Glomerular endothelial cell (primary cell): ENCODE data around the gene HIVEP3. TPM values are rescaled to one million over a fixed set of nuclear protein-coding genes. Genes with fewer than 3 reads are reported as not detected.

ENCODE experiments used
- DNase-seq: peaks from one replicate; pipeline ENCODE4 v3.0.0-alpha.2; 2011; ENCODE audit warnings: low read depth, low spot score; ENCODE audit errors: extremely low read depth
- total RNA-seq: library from RNA; depleted of rRNA; stranded (reverse); fragments of >200 nt; gene quantifications from 2 replicates; pipeline ENCODE4 v1.2.3, GENCODE V29; 2015

The HIVEP3 gene
- total RNA-seq, 1 donor from 2014 or later: 7.6 TPM

DNA sequence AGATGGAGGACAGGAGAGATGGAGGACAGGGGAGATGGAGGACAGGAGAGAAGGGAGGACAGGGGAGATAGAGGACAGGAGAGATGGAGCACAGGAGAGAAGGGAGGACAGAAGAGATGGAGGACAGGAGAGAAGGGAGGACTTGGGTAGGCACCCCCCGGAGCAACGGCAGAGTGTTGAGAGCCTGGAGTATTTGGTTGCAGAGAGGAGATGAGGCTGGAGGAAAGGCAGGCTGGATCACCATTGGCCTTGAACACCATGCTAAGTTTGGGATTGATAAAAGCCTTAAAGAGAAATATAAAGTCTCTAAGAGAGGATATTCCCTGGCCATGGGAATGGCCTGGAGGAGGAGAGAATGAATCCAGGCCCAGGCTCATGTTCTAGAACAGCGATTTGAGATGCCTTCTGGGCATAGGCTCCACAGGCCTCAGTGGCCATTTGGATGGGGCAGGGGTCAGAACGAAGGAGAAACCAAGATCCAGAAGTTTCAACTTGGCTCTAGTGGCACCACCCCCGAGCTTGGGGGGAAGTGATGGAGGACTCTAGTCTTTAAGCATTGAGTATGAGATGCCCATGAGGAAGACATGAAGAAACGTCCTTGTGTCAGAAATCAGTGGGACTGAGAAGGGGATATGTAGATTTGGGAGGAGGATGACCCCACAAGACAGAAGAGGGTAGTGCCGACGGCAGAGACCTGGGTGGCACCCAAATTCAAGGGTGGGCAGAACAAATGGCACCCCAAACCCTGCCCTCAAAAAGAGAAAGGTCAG, 386.3 kb downstream of the HIVEP3 start:
- no peak for DNase-seq

DNA sequence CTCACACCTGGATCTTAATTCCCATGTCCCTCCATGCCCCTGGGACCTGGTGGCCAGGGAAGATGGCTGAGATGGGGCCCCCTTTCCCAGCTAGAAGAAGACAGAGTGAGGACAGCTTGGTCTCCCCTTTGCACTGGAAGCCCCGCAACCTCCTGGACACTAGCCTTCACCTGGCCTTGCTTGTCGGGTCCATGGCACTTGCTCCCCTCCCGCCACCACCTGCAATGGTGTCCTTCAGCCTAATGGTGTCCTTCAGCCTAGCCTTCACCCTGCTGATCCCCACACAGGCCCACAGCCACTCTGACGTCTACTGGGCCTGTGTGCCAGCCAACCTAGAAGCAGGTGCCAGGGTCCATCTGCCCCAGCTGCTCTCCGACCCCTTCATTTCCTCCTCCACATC, 388.3 kb downstream of the HIVEP3 start:
- DNase-seq: no peak

DNA sequence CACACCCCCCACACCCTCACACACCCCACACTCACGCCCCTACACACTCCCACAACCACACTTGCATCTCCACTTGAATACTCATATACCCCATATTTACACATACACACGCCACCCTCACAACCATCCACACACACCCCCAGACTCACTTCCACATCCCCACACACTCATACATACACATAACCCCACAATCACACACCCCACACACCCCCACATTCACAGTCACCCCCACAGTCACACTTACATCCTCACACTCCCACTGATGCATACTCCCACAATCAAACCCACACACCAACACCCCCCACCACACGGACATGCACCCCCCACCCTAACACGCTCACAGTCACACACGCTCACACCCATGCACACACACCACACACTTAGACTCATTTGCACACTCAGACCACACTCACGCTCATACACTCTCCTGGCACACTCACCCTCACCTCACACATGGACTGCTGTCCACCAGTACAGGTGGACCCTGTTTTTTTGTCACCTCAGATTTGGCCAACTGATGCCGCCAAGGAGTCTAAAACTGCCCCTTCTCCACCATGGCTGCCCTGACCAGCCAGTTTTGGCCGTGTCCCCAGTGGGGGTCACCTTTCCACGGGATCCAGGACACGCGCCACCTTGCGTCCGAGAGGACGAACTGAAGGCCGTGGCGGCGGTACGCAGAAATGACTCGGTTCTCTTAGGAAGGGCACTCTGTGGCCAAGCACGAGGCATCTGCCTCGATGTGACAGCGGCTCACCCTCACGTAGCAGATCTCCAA, 388.9 kb downstream of the HIVEP3 start:
- no peak for DNase-seq

DNA sequence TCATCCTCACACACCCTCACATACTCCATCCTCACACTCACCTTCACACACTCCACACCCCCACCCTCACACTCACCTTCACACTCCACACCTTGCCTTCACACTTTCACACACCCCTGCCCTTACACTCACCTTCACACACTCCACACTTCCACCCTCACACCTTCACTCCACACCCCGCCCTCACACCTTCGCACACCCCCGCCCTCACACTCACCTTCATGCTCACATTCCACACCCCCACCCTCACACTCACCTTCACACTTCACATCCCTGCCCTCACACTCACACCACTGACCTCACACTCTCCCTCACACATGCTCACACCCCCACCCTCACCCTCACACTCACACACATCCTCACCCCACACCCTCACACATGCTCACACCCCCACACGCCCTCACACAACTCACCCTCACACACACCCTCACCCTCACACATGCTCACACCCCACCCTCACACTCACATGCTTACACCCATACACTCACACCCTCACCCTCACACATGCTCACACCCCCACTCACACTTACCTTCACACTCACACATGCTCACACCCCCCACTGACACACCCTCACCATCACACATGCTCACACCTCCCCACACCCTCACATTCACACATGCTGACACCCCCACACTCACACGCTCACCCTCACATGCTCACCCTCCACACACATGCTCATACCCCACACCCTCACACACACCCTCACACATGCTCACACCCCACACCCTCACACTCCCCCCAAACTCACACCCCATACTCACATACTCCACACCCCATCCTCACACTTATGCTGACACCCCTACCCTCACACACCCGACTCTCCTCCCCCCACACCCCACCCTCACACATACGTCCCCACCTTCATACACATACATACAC, 389.8 kb downstream of the HIVEP3 start:
- no peak for DNase-seq

DNA sequence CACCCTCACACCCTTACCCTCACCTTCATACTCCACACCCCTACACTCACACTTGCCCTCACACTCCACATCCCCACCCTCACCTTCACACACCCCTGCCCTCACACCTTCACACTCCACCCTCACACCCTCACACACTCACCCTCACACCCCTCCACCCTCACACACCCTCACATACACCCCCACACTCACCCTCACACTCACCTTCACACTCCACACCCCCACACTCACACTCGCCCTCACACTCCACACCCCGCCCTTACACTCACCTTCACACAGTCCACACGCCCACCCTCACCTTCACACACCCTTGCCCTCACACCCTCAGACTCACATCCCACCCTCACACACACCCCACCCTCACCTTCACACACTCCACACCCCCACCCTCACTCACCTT, 390.6 kb downstream of the HIVEP3 start:
- DNase-seq: no peak

DNA sequence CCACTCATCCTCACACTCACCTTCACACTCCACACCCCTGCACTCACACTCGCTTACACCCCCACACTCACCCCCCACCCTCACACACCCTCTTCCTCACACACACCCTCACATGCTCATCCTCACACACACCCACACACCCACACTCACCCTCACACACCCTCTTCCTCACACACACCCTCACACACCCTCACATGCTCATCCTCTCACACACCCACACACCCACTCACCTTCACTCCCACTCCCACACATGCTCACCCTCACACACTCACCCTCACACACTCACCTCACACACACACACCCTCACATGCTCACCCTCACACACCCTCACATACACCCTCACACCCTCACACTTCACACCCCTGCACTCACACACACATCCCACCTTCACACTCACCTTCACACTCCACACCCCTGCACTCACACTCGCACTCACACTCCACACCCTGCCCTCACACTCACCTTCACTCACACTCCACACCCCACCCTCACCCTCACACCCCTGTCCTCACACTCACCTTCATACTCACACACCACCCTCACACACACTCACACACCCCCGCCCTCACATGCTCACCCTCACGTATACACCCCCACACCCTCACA, 391.7 kb downstream of the HIVEP3 start:
- no peak for DNase-seq

DNA sequence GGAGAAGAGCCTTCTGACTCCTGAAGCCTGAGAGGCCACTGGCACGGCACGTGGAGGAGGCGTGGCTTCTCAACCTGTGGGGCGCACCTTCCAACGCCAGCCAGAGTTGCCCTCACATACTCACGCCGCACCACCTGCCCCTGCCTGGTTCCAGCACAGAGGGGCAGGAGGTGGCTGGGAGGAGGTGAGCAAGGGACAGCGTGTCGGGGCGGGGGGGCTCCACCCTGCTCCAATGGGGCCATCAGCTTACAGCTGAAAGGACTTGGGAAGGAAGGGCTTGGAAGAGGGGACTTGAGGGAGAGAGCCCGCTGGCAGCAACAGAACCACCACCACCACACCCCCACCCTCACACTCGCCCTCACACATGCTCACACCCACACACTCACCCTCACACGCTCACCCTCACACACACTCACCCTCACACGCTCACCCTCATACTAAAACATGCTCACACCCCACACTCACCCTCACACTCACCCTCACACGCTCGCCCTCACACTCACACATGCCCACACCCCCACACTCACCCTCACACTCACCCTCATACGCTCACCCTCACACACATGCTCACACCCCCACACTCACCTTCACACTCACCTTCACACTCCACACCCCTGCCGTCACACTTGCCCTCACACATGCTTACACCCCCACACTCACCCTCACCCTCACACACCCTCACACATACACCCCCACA, 392.7 kb downstream of the HIVEP3 start:
- DNase-seq: no peak

DNA sequence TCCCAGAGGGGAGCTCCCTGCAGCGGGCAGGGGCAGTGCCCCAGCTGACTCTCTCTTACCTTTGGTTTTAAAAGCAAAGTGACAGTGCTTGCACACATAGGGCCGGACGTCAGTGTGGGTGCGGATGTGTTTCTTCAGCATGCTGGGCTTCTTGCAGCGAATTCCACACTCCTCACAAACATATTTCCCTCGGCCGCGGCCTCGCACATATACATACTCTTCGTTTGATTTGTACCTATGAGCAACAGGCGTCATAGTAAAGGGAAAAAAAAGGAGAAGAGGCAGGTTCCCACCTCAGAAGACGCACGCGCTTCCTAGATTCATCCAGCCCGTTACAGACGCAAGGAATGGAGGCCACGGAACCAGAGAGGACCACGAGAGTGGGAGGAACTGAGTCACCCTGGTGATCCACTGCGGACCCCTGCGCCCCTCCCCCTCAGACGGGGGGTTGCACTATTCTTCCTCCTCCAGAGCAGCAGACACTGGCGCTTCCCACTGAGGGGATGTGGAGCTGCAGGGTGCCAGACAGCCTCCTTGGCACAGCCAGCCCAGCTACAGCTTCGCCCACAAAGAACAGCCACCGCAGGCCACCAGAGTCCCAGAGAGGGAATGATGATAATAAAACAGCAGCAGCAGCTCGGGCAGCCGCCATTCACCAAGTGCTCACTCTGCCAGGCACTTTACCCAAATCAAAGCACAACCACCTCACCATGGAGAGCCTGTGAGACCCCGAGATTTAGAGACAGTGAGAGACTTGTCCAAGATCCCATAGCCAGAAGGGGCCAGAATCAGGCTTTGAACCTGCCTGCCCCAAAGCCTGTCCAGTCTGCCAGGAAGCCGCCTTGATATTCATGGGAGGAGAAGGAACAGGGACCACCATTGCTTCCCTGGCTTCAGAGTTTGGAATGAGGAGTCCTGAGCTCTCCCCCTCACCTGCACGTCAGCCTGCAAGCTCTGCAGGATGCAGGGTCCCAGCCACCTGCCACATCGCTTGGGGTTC, 393.7 kb downstream of the HIVEP3 start:
- DNase-seq: no peak

DNA sequence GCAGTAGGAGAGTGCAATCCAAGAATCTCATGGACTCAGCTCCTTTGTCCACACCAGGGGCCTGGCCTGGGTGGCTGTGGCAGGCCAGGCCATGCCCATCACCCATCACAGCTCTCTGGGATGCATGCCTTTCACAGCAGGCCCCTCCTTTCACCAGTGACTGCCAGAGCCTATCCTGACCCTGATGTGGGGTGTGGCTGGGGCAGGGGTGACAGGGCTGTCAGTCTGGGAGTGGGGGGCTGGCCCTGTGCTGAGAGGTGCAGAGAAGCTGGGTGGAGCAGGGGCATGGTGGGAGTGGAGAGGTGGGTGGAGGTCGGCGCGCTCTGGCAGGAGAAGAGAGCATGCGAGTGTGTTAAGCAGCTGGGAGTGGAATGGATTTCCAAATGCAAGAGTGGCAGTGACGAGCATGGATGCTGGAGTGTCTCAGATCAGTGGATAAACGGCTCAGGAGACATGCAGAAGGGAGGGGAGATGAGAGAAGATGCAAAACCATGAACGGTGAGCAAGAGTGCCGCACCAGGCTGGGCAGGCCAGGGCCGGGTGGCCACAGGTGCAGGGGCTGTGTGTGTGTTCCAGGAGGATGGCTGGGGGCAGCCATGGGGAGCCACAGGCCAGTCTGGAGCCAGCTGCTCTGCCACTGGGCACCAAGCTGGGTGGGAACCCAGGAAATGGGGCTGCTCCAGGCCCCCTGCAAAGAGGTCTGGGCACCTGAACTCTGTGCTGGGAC, 394.6 kb downstream of the HIVEP3 start:
- DNase-seq: no peak

DNA sequence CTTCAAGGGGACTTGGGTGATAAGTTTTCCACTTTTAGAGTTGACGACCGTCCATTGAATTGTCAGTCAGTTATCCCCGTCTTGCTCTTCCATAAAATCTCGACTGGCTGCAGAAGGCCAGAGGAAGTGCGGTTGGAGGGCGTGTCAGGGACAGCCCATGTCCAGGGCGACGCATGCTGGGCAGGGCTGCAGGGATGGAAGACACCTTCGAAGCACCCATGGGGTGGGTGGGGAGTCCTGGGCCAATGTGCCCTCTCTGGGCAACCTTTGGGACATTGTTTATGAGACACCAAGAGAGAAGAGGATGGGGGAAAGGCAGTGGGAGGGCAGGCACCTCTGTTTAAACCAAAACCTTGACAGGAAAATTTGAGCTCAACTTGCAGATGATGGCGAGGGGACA, 395.7 kb downstream of the HIVEP3 start:
- no peak for DNase-seq

DNA sequence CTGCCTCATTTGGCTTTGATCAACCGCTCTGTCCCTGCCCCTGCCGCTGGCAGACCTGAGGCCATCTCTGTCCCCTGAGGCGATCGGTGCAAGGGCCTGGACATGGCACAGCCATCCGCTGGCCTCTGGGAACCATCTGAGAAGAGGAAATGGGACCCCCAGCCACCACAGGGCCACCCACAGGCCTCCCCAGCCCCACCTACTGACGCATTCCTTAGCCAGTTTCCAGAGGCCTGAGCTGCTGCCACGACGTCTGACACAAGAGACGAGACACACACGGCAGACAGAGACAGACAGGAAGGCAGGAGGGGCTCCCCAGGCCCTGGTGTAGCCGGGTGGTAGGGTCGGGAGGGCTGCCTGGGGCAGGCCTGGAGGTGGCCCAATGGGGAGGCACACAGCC, 397.0 kb downstream of the HIVEP3 start:
- DNase-seq: no peak

DNA sequence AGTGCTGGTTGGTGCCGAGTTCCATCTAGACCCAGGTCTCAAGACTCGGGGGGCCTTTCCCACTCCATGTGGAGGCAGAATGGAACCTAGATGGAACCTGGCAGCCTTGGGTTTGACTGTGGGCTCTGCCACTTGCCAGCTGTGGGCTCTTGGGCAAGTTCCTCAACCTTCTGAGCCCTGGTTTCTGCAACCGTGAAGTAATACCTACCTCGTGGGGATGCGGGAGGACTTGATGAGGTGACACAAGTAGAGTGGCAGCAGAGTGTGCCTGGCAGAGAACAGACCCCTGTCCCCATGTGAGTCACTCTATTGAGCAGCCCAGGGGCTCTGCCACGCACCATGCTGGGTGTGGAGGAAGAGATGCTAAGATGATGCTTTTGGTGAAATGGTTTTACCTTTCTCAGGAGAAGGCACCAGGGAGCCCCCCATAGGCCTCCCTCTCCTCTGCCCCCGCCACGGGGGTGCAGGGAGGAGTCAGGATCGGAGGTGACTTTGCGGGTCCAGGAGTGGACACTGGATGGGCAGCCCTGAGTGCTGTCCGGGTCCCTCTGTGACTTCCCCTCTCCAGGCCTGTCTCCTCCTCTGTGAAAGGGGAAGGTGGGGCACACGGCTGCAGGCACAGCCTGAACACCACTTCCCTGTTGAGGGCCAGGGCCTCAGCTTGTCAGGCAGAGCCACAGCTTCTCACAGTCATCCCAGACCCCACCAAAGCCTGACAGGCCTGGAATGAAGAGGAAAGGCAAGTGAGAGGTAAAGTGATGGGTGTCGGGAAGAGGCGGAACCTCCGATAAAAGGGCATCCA, 397.6 kb downstream of the HIVEP3 start:
- DNase-seq: no peak

DNA sequence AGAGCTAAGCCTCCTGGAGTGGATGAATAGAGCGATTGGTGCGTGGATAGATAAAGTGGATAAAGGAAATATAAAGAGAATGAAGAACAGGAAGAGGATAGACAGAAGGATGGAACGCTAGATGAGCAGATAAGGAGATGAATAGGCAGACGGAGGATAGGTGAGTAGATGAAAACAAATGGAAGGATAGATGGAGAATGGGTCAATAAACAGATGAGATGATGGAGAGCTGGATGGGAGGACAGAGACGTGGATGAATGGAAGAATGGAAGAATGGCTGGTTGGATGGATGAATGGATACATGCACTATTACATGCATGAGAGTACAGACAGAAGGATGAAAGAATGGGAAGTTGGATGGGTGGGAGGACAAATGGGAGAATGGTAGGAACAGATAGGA, 399.1 kb downstream of the HIVEP3 start:
- DNase-seq: no peak

DNA sequence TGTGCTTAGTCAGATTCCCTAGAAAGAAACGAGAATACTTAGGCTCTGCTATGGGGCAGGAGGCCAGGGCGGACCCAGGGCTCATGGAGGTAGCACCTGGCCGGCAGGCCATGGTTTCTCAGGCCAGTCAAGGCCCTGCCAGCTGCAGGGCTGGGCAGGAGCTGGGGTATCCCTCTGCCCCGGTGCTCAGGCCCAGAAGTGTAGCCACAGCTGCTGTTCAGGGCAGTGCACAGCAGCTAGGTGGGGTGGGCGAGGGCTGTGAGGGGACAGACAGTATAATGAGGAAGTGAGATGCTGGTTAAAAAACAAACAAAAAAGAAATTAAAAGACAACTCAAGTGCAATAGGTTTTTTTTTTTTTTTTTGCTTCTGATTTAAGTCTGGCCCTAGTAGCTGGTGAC, 400.3 kb downstream of the HIVEP3 start:
- DNase-seq: no peak

DNA sequence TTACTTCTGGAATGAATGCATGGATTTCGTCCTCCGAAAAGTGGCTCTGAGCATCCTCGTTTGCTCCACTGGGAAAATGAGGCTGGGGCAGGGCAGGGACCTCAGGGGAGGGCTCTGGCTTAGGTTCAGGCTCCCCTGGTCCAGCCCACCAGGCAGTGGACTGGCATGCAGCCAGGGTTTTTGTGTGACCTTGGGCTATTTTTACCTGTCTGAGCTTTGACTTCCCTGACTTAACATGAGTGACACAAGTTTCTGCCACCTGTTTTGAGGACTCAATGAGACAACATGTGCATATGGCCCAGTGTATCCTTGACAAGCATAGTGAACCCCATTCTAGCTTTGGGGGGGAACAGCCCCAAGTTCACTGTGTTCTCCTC, 401.7 kb downstream of the HIVEP3 start:
- DNase-seq: no peak

DNA sequence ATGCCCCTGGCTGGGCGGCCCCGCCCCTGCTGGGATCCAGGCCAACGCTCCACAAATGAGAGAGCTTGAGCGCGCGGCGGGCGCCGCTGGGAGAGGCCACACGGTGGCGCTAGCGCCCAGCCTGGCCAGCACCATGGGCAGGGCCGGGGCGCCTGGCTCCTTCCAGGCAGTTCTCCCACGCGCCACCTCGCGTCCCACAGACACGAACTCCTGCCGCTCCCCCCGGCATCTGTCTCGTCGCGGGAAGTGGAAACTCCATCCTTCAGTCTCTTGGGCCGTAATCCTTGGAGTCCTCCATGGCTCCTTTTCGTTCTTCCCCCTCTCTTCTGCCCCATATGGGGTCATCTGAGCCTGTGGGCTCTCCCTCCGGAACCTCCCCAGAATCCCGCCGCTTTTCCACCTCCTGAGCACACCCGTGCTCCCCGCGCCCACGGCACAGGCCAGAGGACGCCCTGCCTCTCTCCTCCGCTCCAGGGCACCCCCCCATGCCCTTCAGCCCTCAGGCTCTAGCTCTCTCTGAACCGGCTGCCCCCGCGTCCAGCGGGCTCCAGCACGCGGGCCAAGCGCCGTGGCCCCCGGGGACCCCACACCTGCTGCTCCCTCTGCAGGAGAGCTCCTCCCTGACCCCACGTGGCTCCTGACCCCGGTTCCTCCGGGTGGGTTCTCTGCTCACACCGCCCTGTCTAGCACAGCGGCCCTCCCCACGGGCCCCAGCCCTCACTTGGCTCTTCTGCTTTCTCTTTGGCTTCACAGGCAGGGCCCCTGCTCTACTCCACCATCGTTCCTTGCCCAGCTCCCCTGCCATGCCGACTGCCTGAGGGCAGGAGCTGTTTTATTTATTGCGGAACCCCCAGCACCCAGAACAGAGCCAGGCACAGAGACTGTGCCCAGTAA, 402.3 kb downstream of the HIVEP3 start:
- DNase-seq: no peak

DNA sequence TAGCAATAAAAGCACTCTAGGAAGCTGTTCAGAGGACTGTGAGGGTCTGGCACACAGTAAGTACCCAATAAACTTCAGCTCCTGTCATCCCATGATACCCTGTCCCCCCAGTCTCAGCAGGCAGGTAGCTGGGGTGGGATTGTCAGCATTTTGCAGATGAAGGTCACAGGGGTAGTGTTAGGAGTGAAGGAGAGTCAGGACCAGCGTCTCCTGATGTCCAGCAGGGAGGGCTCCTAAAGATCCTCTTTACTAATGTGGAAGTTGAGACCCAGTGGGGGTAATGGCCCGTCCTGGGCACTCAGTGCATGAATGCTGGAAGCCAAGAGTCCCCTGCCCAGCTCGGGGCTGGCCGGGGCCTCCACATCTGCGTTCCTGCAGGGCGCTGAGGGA, 402.9 kb downstream of the HIVEP3 start:
- DNase-seq: no peak
